ENCODE results near the gene GKAP1. TPM values are rescaled to one million over a fixed set of nuclear protein-coding genes. Genes with fewer than 3 reads are reported as not detected.

Gene GKAP1
- total RNA-seq, 1 experiment from 2014 or later: 0.86 TPM

- no peak for DNase-seq
- BruUV-seq (replicated peaks): no TSS peak
- POLR2A ChIA-PET: no interaction called here
- Mint-ChIP-seq H3K9me3 (ENCODE audit: unreplicated experiment) (no peaks in the 10 kb centered on the region), H3K4me3 (ENCODE audit: unreplicated experiment) (no peak overlapping the region), H3K4me1 (ENCODE audit: low read depth, unreplicated experiment) (no peaks in the 10 kb centered on the region), H3K27ac (ENCODE audit: unreplicated experiment) (no peak overlapping the region), H3K36me3 (ENCODE audit: insufficient read depth, unreplicated experiment) (peaks cover 24% of the 10 kb centered on the region), H3K27me3 (ENCODE audit: insufficient read depth, unreplicated experiment) (no peaks in the 10 kb centered on the region)
- CTCF ChIA-PET: no interaction called here
- intact Hi-C loops (cut with micrococcal nuclease; ENCODE audit: unreplicated experiment): no loop called here
- Histone ChIP-seq H3K27me3 (replicated peaks; ENCODE audit: control insufficient read depth, insufficient read depth, low read length) (no peaks in the 10 kb centered on the region), H3K4me1 (no peaks in the 10 kb centered on the region), H3K36me3 (ENCODE audit: control insufficient read depth, insufficient read depth, low read length) (no peaks in the 10 kb centered on the region), H3K4me3 (ENCODE audit: low read depth, low read length) (no peak overlapping the region), H3K9me3 (no peaks in the 10 kb centered on the region)
- no peak for TF ChIP-seq CTCF (IDR thresholded peaks at IDR 0.05; ENCODE audit: insufficient read depth in 1 of 2, low read depth in 1 of 2, low read length in 1 of 2, severe bottlenecking in 1 of 2, unreplicated experiment in 1 of 2)
Measured at GRCh38 chr9:83701769-83702168, 115.8 kb downstream of the GKAP1 start.

- Mint-ChIP-seq H3K9me3 (ENCODE audit: unreplicated experiment) (no peaks in the 10 kb centered on the region), H3K36me3 (ENCODE audit: insufficient read depth, unreplicated experiment) (peaks cover 19% of the 10 kb centered on the region), H3K4me3 (ENCODE audit: unreplicated experiment) (no peak overlapping the region), H3K4me1 (ENCODE audit: low read depth, unreplicated experiment) (no peaks in the 10 kb centered on the region), H3K27me3 (ENCODE audit: insufficient read depth, unreplicated experiment) (no peaks in the 10 kb centered on the region), H3K27ac (ENCODE audit: unreplicated experiment) (no peak overlapping the region)
- Histone ChIP-seq H3K4me3 (ENCODE audit: low read depth, low read length) (no peak overlapping the region), H3K36me3 (ENCODE audit: control insufficient read depth, insufficient read depth, low read length) (no peaks in the 10 kb centered on the region), H3K27me3 (replicated peaks; ENCODE audit: control insufficient read depth, insufficient read depth, low read length) (no peaks in the 10 kb centered on the region), H3K9me3 (no peaks in the 10 kb centered on the region), H3K4me1 (no peaks in the 10 kb centered on the region)
- no peak for DNase-seq
- intact Hi-C loops (cut with micrococcal nuclease; ENCODE audit: unreplicated experiment): no loop called here
- CTCF ChIA-PET: no interaction called here
- TF ChIP-seq CTCF (IDR thresholded peaks at IDR 0.05; ENCODE audit: insufficient read depth in 1 of 2, low read depth in 1 of 2, low read length in 1 of 2, severe bottlenecking in 1 of 2, unreplicated experiment in 1 of 2): no peak
- POLR2A ChIA-PET: no interaction called here
- BruUV-seq (replicated peaks): no TSS peak
Measured at GRCh38 chr9:83701286-83701685, 116.3 kb downstream of the GKAP1 start.

- no peaks in the 10 kb centered on the region for H3K9me3 ChIP-seq
- no peak for DNase-seq
- Mint-ChIP-seq H3K27me3 (ENCODE audit: insufficient read depth, unreplicated experiment) (no peaks in the 10 kb centered on the region), H3K4me1 (ENCODE audit: low read depth, unreplicated experiment) (no peaks in the 10 kb centered on the region), H3K9me3 (ENCODE audit: unreplicated experiment) (no peaks in the 10 kb centered on the region), H3K36me3 (ENCODE audit: insufficient read depth, unreplicated experiment) (peaks cover 12% of the 10 kb centered on the region), H3K4me3 (ENCODE audit: unreplicated experiment) (no peak overlapping the region), H3K27ac (ENCODE audit: unreplicated experiment) (no peak overlapping the region)
- H3K36me3 ChIP-seq (ENCODE audit: control insufficient read depth, insufficient read depth, low read length): no peaks in the 10 kb centered on the region
- H3K27me3 ChIP-seq (replicated peaks; ENCODE audit: control insufficient read depth, insufficient read depth, low read length): no peaks in the 10 kb centered on the region
- H3K4me3 ChIP-seq (ENCODE audit: low read depth, low read length): no peak overlapping the region
- TF ChIP-seq CTCF (IDR thresholded peaks at IDR 0.05; ENCODE audit: insufficient read depth in 1 of 2, low read depth in 1 of 2, low read length in 1 of 2, severe bottlenecking in 1 of 2, unreplicated experiment in 1 of 2): no peak
- ChIA-PET CTCF (no interaction called here), POLR2A (no interaction called here)
- intact Hi-C loops (cut with micrococcal nuclease; ENCODE audit: unreplicated experiment): no loop called here
- H3K4me1 ChIP-seq: no peaks in the 10 kb centered on the region
- no TSS peak for BruUV-seq (replicated peaks)
Measured at GRCh38 chr9:83699615-83700014, 118.0 kb downstream of the GKAP1 start.
